ENCODE data around the gene SAXO2. TPM values are rescaled to one million over a fixed set of nuclear protein-coding genes. Genes with fewer than 3 reads are reported as not detected.
"Not testable (repeated sequence)": the region's sequence is repeated elsewhere in the genome, so short reads cannot be mapped to it uniquely, and the experiment has no call there.

SAXO2 gene
- total RNA-seq, 1 experiment from 2014 or later, result 4.2 TPM

DNA sequence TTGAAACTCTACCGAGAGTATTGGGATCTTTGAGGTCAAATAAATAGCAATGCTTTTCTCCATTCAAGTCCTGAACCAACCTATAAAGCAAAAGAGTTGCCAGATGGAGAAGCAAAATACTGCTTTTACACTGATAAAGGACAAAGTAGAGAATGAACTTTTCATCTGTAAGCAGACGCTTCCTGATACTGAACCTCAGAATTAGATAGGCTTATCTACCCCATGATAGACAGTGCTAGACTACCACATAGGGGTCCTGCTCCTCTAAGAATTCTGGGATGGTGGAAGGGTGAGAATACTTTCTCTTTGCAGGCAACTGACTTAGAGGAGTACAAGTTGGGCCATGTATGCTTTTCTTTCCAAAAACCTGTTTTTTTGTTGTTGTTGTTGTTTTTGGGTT is 9.5 kb downstream of the SAXO2 start:
- intact Hi-C loops (cut with micrococcal nuclease), result no loop called here
- DNase-seq (ENCODE audit: unreplicated experiment), result no peak
- no peaks in the 10 kb centered on the region for H3K27me3 Mint-ChIP-seq (ENCODE audit: insufficient read depth, unreplicated experiment)
- ChIA-PET CTCF (no interaction called here), POLR2A (no interaction called here)
- H3K27ac Mint-ChIP-seq (ENCODE audit: low read depth, unreplicated experiment), result no peak overlapping the region
- H3K4me3 Mint-ChIP-seq (ENCODE audit: unreplicated experiment), result no peak overlapping the region
- peaks cover 7% of the 10 kb centered on the region for H3K9me3 Mint-ChIP-seq (ENCODE audit: unreplicated experiment)
- H3K4me1 Mint-ChIP-seq (ENCODE audit: insufficient read depth, unreplicated experiment), result no peaks in the 10 kb centered on the region
- H3K36me3 Mint-ChIP-seq (ENCODE audit: insufficient read depth, unreplicated experiment), result peaks cover 6% of the 10 kb centered on the region
- TF ChIP-seq, protein P1, sequence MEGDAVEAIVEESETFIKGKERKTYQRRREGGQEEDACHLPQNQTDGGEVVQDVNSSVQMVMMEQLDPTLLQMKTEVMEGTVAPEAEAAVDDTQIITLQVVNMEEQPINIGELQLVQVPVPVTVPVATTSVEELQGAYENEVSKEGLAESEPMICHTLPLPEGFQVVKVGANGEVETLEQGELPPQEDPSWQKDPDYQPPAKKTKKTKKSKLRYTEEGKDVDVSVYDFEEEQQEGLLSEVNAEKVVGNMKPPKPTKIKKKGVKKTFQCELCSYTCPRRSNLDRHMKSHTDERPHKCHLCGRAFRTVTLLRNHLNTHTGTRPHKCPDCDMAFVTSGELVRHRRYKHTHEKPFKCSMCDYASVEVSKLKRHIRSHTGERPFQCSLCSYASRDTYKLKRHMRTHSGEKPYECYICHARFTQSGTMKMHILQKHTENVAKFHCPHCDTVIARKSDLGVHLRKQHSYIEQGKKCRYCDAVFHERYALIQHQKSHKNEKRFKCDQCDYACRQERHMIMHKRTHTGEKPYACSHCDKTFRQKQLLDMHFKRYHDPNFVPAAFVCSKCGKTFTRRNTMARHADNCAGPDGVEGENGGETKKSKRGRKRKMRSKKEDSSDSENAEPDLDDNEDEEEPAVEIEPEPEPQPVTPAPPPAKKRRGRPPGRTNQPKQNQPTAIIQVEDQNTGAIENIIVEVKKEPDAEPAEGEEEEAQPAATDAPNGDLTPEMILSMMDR (IDR thresholded peaks at IDR 0.05; ENCODE audit: unreplicated experiment), result no peak
- no TSS peak for BruUV-seq (replicated peaks)

DNA sequence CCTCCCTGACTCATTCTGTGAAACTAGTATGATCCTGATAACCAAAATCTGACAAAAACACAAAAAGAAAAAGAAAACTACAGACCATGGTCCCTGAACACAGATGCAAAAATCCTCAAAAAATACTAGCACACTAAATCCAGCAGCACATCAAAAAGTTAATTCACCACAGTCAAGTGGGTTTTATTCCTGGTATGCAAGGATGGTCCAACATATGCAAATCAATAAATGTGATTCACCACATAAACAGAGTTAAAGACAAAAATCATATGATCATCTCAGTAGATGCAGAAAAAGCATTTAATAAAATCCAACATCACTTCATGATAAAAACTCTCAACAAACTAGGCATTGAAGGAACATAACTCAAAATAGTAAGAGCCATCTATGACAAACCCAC is 12.8 kb downstream of the SAXO2 start:
- ChIA-PET CTCF (no interaction called here), POLR2A (no interaction called here)
- Mint-ChIP-seq H3K4me3 (ENCODE audit: unreplicated experiment) (no peak overlapping the region), H3K27me3 (ENCODE audit: insufficient read depth, unreplicated experiment) (peaks cover 15% of the 10 kb centered on the region), H3K9me3 (ENCODE audit: unreplicated experiment) (peaks cover 7% of the 10 kb centered on the region), H3K27ac (ENCODE audit: low read depth, unreplicated experiment) (no peak overlapping the region), H3K4me1 (ENCODE audit: insufficient read depth, unreplicated experiment) (no peaks in the 10 kb centered on the region), H3K36me3 (ENCODE audit: insufficient read depth, unreplicated experiment) (peaks cover 6% of the 10 kb centered on the region)
- DNase-seq (ENCODE audit: unreplicated experiment), result no peak
- TF ChIP-seq, protein P1 (IDR thresholded peaks at IDR 0.05; ENCODE audit: unreplicated experiment), result no peak
- no TSS peak for BruUV-seq (replicated peaks)
- intact Hi-C loops (cut with micrococcal nuclease), result no loop called here

DNA sequence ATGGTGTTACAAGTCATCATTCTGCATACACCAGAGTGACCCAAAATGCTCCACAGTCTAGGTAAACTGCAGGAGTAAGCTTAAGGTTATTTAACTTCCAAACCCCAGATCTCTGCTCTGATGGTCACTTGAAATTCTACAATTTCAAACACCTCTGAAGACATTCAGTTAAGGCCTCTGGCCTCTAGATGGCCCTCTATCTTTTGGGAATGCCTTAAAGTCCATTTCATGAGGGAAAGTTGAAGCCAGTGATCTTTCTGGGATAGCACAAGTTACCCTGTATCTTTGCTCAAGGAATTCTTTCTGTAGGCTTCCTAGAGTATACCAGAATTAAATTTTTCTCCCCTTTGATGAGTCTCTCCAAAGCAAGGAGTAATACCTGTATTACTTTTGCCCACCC is 18.7 kb downstream of the SAXO2 start:
- H3K4me1 Mint-ChIP-seq (ENCODE audit: insufficient read depth, unreplicated experiment); H3K9me3 Mint-ChIP-seq (ENCODE audit: unreplicated experiment); POLR2A ChIA-PET; intact Hi-C loops (cut with micrococcal nuclease); BruUV-seq (replicated peaks); H3K27ac Mint-ChIP-seq (ENCODE audit: low read depth, unreplicated experiment); DNase-seq (ENCODE audit: unreplicated experiment); H3K36me3 Mint-ChIP-seq (ENCODE audit: insufficient read depth, unreplicated experiment); H3K4me3 Mint-ChIP-seq (ENCODE audit: unreplicated experiment): not testable (repeated sequence)
- peaks cover 15% of the 10 kb centered on the region for H3K27me3 Mint-ChIP-seq (ENCODE audit: insufficient read depth, unreplicated experiment)
- CTCF ChIA-PET, result interaction anchor here (1.0 to 1.3 kb wide), 2 partner anchors 11 to 57 kb away, joined by 5 read pairs; no protein-coding TSS in a partner anchor

DNA sequence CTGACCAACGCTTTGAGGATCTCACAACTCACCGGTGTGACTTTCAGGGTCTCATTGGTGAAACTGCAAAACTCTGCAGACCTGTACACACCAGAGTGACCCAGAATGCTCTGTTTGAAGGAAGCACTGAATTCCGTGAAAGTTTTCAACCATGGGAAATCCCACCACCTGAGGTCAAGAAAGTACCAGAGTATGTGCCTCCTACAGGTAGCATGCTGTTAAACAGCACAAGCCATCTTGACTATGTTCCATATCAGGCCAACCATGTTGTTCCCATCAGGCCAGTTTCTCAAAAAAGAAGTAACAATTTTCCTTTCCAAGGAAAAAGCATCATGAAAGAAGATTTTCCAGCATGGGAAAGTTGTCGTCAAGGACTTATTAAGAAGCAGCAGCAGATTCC is 19.8 kb downstream of the SAXO2 start:
- H3K36me3 Mint-ChIP-seq (ENCODE audit: insufficient read depth, unreplicated experiment); H3K4me1 Mint-ChIP-seq (ENCODE audit: insufficient read depth, unreplicated experiment); POLR2A ChIA-PET: not testable (repeated sequence)

DNA sequence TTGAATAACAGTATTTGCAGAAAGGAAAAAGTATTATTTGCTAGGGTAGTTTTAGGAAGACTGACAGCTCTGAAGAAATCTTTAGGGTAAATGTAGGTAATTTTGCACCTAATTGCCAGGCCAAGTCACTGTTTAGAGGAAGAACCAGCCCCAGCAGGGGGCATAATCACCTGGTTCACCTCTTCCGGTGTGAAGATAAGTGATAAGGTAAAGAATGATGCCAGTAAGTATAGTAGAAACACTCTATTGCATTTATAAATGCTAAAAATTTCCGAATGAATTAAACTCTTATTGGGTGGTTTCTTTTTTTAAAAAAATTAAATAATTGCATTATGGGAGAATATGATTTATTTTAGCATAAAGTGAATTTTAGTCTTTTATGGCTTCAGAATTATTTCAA is 21.8 kb downstream of the SAXO2 start:
- DNase-seq (ENCODE audit: unreplicated experiment); H3K36me3 Mint-ChIP-seq (ENCODE audit: insufficient read depth, unreplicated experiment); H3K27me3 Mint-ChIP-seq (ENCODE audit: insufficient read depth, unreplicated experiment); POLR2A ChIA-PET; H3K27ac Mint-ChIP-seq (ENCODE audit: low read depth, unreplicated experiment); H3K9me3 Mint-ChIP-seq (ENCODE audit: unreplicated experiment); intact Hi-C loops (cut with micrococcal nuclease); BruUV-seq (replicated peaks); H3K4me1 Mint-ChIP-seq (ENCODE audit: insufficient read depth, unreplicated experiment); H3K4me3 Mint-ChIP-seq (ENCODE audit: unreplicated experiment): not testable (repeated sequence)
- CTCF ChIA-PET, result interaction anchor here (0.6 to 0.7 kb wide), 2 partner anchors 10 to 163 kb away, joined by 4 read pairs; no protein-coding TSS in a partner anchor

More for the DNA sequence above, 19.8 kb downstream of the SAXO2 start:
- BruUV-seq (replicated peaks); CTCF ChIA-PET; intact Hi-C loops (cut with micrococcal nuclease); DNase-seq (ENCODE audit: unreplicated experiment); H3K27ac Mint-ChIP-seq (ENCODE audit: low read depth, unreplicated experiment); H3K4me3 Mint-ChIP-seq (ENCODE audit: unreplicated experiment); H3K9me3 Mint-ChIP-seq (ENCODE audit: unreplicated experiment): not testable (repeated sequence)
- H3K27me3 Mint-ChIP-seq (ENCODE audit: insufficient read depth, unreplicated experiment), result peaks cover 15% of the 10 kb centered on the region

DNA sequence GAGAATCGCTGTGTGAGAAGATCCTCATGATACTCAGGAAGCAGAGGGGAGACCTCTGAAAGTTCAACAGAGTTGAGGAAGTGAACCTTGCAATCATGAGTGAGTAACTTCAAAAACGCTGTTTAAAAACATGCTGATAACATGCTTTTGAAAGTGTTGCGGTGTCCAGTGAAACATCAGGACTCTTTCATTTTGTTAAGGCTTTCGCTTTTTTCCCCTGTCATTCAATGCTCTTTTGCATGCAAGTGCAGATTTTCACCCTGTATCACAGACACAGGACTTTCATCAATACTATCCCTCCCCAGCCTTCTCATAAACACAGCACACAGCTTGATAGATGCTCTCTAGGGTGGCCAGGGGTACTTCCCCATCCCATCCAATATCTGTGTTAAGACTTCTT is 23.9 kb downstream of the SAXO2 start:
- H3K4me3 Mint-ChIP-seq (ENCODE audit: unreplicated experiment); H3K4me1 Mint-ChIP-seq (ENCODE audit: insufficient read depth, unreplicated experiment); DNase-seq (ENCODE audit: unreplicated experiment); H3K27me3 Mint-ChIP-seq (ENCODE audit: insufficient read depth, unreplicated experiment); BruUV-seq (replicated peaks); CTCF ChIA-PET; H3K9me3 Mint-ChIP-seq (ENCODE audit: unreplicated experiment); intact Hi-C loops (cut with micrococcal nuclease); H3K36me3 Mint-ChIP-seq (ENCODE audit: insufficient read depth, unreplicated experiment); H3K27ac Mint-ChIP-seq (ENCODE audit: low read depth, unreplicated experiment): not testable (repeated sequence)
- POLR2A ChIA-PET, result interaction anchor here (0.7 kb wide), 1 partner anchor 749 kb away, joined by 3 read pairs; no protein-coding TSS in a partner anchor

DNA sequence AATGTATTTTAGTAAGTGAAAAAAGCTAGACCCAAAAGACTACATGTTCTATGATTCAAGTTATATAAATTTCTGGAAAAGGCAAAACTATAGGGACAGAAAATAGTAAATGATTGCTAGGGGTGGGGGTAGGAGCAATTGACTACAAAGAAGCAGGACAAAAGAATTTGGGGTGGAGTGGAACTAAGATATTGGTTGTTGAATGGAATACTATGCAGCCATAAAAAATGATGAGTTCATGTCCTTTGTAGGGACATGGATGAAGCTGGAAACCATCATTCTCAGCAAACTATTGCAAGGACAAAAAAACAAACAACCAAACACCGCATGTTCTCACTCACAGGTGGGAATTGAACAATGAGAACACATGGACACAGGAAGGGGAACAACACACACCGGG is 25.6 kb downstream of the SAXO2 start:
- BruUV-seq (replicated peaks); H3K4me1 Mint-ChIP-seq (ENCODE audit: insufficient read depth, unreplicated experiment); DNase-seq (ENCODE audit: unreplicated experiment); H3K36me3 Mint-ChIP-seq (ENCODE audit: insufficient read depth, unreplicated experiment); H3K27ac Mint-ChIP-seq (ENCODE audit: low read depth, unreplicated experiment); H3K4me3 Mint-ChIP-seq (ENCODE audit: unreplicated experiment); H3K9me3 Mint-ChIP-seq (ENCODE audit: unreplicated experiment); H3K27me3 Mint-ChIP-seq (ENCODE audit: insufficient read depth, unreplicated experiment); intact Hi-C loops (cut with micrococcal nuclease); POLR2A ChIA-PET: not testable (repeated sequence)
- CTCF ChIA-PET, result interaction anchor here (0.7 to 1.5 kb wide), 2 partner anchors 8 to 350 kb away, joined by 3 to 4 read pairs; no protein-coding TSS in a partner anchor

Data from MCF 10A (cell line).